ENCODE data around the gene UVRAG.

Gene UVRAG

GRCh38 chr11:76107971-76108370 is 293.0 kb downstream of the UVRAG start:
- H3K27me3 ChIP-seq, result no peaks in the 10 kb centered on the region
- H3K4me3 ChIP-seq (ENCODE audit: low read depth, low read length), result no peak overlapping the region
- no peaks in the 10 kb centered on the region for H3K9me3 ChIP-seq
- no peak for TF ChIP-seq CTCF (IDR thresholded peaks at IDR 0.05; ENCODE audit: low read depth, low read length)
- no peak for DNase-seq
- no peaks in the 10 kb centered on the region for H3K36me3 ChIP-seq
- H3K4me1 ChIP-seq, result peaks cover 5% of the 10 kb centered on the region

- no peaks in the 10 kb centered on the region; the same call in 1 of the 2 replicates for H3K36me3 ChIP-seq
Measured at GRCh38 chr11:76114238-76114637, 299.2 kb downstream of the UVRAG start.

GRCh38 chr11:76115555-76115954 is 300.5 kb downstream of the UVRAG start:
- no peaks in the 10 kb centered on the region for H3K9me3 ChIP-seq
- no peak overlapping the region for H3K4me3 ChIP-seq (ENCODE audit: low read depth, low read length)
- no peak for DNase-seq
- H3K4me1 ChIP-seq, result peaks cover 10% of the 10 kb centered on the region
- H3K27me3 ChIP-seq, result no peaks in the 10 kb centered on the region
- no peak for TF ChIP-seq CTCF (IDR thresholded peaks at IDR 0.05; ENCODE audit: low read depth, low read length)
- H3K36me3 ChIP-seq, result no peaks in the 10 kb centered on the region; the same call in 1 of the 2 replicates

More at GRCh38 chr11:76114238-76114637, 299.2 kb downstream of the UVRAG start:
- peaks cover 4% of the 10 kb centered on the region for H3K4me1 ChIP-seq
- no peaks in the 10 kb centered on the region for H3K9me3 ChIP-seq
- no peak for DNase-seq
- H3K4me3 ChIP-seq (ENCODE audit: low read depth, low read length), result no peak overlapping the region
- TF ChIP-seq CTCF (IDR thresholded peaks at IDR 0.05; ENCODE audit: low read depth, low read length), result no peak
- no peaks in the 10 kb centered on the region for H3K27me3 ChIP-seq

- H3K4me3 ChIP-seq (ENCODE audit: low read depth, low read length), result no peak overlapping the region
- no peak for TF ChIP-seq CTCF (IDR thresholded peaks at IDR 0.05; ENCODE audit: low read depth, low read length)
- DNase-seq, result no peak
Measured at GRCh38 chr11:76119032-76119431, 304.0 kb downstream of the UVRAG start.

GRCh38 chr11:76119779-76120178 is 304.8 kb downstream of the UVRAG start:
- peaks cover 10% of the 10 kb centered on the region for H3K4me1 ChIP-seq
- no peak for TF ChIP-seq CTCF (IDR thresholded peaks at IDR 0.05; ENCODE audit: low read depth, low read length)
- no peak overlapping the region for H3K4me3 ChIP-seq (ENCODE audit: low read depth, low read length)
- no peak for DNase-seq
- no peaks in the 10 kb centered on the region; the same call in 1 of the 2 replicates for H3K36me3 ChIP-seq
- no peaks in the 10 kb centered on the region for H3K9me3 ChIP-seq
- no peaks in the 10 kb centered on the region for H3K27me3 ChIP-seq

More at GRCh38 chr11:76119032-76119431, 304.0 kb downstream of the UVRAG start:
- Histone ChIP-seq H3K36me3 (no peaks in the 10 kb centered on the region; the same call in 1 of the 2 replicates), H3K4me1 (peaks cover 10% of the 10 kb centered on the region), H3K9me3 (no peaks in the 10 kb centered on the region), H3K27me3 (no peaks in the 10 kb centered on the region)

GRCh38 chr11:76120513-76121101 is 305.6 kb downstream of the UVRAG start:
- H3K4me3 ChIP-seq (ENCODE audit: low read depth, low read length), result no peak overlapping the region
- no peaks in the 10 kb centered on the region for H3K9me3 ChIP-seq
- TF ChIP-seq CTCF (IDR thresholded peaks at IDR 0.05; ENCODE audit: low read depth, low read length), result no peak
- H3K36me3 ChIP-seq, result no peaks in the 10 kb centered on the region; the same call in 1 of the 2 replicates
- DNase-seq, result no peak
- H3K27me3 ChIP-seq, result no peaks in the 10 kb centered on the region
- peaks cover 13% of the 10 kb centered on the region for H3K4me1 ChIP-seq
